ENCODE results near the gene SARDH.

Gene SARDH

DNA sequence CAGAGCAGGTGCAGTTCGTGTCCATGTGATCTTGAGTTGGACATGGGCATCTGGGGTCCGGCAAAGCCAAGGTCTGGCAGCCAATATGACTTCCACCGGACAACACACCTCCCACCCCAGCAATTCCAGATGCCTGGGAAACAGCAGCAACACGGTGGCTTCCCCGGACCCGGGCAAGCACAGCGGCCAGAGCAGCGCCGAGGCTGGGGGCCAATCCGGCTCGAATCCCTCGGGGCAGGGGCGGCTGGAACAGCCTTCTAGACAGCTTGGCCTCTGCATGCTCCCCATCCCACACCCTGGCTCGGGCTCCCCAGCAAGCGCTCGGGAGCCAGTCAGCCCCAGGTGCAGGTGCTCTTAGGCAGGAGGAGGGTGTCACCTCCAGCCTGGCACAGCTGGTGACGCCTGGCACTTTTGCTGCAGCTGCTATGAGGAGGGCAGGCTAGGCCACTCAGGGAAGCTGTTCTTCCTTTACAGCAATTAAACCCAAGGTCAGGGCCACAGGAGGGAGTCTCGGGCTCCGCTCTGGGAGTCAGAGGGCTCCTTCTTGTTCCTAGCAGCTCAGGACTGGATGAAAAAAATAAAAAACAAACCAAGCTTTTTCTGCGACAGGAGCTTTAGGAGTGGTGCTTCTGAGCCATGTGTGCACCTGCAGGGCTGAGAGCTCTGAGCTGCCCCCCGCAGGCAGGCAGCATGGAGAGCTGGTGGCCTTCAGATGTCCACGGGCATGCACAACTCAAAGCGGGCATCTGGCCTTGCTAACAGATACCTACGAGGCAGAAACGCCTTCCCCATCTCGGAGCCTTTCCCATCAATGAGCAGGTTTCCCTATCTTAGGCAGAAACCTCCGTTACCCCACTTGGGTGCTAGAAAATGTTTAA, 73.7 kb downstream of the SARDH start:
- DNase-seq, result peak; percentile 77

DNA sequence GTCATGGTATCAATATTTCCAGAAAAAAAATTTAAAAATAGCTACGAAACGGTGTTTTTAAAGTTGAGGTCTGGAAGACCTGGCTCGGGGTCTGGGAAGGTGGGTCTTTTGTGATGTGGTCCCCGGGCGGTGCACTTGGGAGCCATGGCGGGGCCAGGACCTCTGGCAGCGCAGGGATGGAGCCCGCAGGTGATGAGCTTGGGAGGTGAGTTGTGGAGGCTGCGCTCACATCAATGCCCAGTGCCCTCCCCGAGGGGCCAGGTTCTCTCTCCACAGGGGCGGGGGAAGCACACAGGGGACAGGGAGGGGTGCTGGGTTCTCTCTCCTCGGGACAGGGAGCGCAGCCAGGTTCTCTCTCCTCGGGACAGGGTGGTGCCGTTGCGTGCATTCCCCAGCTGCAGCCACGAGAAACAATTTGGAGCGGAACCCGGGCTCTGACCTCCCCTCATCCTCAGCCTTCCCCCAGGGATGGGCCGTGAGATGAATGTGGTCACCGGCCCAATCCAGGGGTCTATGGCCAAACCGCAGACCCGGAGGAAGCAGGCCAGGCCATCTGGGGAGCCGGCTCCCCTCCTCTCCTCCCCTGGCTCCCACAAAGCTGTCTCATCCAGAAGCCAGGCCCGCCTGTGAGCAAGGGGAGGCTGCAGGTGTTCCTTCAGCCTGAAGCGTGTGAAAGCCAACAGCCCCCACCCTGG, 76.2 kb downstream of the SARDH start:
- no peak for DNase-seq

GRCh38 chr9:133659516-133659915, 78.6 kb downstream of the SARDH start:
- no peak for DNase-seq

DNA sequence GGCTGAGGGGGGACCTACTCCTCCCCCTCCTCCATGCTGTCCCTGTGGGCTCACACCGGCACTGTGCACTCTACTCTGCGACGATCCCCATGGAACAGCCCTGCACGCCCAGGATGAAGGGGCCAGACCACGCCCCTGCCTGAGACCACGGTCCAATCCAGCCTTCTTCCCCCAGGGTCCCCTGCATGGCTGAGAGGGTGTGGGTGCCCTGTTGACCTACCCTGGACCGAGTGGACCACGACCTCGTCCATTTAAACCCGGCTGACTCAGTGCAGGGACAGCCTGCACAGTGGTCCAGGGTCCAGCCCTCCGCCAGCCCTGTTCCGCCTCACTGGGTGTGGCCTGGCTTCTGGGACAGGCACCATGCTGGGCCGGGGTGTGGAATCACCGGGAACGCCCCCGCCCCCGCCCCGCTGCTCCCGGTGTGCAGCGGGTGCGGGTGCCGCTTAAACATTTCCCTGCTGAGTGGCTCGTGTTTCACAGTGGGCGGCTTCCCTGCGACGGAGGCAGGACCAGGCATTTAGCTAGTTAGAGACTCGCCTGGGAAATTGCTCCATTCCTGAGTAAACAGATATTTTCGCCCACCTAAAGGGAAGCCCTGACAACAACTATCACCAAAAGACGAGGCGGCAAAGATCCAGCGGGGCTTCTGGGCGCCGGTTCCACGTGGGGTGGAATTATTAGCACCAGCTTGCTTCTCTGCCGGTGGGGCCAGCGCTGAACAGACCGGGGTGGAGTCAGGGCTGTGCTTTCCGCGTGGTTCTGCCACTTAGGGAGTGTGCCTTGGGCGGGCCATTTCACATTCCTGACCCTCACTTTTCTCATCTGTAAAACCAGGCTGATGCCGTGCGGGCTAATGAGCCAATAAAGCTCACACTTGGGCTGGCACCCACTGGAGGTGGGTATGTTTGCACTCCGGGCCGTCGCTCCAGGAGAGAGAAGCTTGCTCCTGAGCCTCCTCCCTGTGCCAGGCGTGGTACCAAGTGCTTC, 79.4 kb downstream of the SARDH start:
- no peak for DNase-seq

- peak; percentile 88 for DNase-seq
These were observed 81.0 kb downstream of the SARDH start for GRCh38 chr9:133657120-133657661.

GRCh38 chr9:133656211-133657119, 81.7 kb downstream of the SARDH start:
- no peak for DNase-seq

- DNase-seq, result no peak
These were observed 82.5 kb downstream of the SARDH start for GRCh38 chr9:133655701-133656100.

DNA sequence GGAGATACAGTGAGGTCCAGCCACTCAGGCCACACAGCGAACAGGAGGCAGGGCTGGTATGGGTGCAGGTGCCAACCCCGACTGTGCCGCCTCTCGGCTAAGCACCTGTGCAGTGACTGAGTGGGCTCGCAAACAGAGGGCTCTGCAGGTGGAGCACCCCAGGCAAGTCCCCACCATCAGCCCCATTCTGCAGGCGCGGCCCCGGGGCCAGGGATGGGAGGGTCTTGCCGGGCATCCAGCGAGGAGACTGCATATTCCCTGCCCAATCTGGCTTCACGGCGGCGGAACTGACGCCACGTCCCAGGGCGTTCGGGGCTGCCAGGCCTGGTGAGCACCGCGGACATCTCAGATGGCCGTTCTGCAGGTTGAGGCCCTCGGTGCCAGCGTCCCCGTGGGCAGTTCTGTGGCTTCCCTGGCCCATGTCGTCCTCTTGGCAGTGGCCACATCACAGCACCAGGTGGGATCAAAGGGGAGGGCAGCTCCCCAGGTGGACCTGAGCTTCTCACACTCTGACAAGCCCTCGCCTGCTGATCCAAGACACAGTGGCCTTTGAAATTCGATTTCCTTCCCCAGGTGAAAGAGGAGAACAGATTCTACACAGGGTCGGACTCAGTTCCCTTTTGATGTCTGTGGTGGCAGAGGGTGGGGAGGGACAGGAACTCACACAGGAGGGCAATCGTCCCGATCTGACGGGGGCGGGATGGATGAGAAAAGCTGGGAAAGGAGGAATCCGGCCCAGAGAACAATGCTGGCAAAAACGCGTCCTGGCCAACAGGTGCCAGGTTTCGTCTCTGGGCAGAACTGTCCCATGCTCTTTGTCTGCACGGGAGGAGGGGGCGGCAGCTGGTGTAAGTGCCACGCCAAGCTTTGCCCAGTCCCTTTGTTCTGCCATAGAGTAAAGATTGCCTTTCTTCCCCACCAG, 83.2 kb downstream of the SARDH start:
- peak; percentile 6 for DNase-seq

DNA sequence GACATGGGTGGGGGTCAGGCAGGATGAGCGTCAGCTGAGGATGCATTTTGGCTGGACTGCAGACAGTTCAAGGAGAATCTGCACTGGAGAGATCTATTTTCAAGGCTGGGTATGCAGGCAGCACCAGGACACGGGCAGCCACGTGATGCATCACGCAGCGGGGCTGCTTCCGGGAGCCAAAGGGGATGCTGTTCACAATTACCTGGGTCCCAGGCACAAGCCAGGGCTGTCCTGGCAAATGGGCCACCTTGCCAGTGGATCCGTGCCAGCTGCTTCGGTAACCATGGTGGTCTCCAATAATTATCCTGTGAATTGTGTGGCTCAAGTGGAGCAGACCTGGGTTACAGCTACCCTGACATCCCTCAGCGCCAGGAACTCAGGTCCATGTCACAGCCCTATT, 84.5 kb downstream of the SARDH start:
- DNase-seq, result peak; percentile 84

DNA sequence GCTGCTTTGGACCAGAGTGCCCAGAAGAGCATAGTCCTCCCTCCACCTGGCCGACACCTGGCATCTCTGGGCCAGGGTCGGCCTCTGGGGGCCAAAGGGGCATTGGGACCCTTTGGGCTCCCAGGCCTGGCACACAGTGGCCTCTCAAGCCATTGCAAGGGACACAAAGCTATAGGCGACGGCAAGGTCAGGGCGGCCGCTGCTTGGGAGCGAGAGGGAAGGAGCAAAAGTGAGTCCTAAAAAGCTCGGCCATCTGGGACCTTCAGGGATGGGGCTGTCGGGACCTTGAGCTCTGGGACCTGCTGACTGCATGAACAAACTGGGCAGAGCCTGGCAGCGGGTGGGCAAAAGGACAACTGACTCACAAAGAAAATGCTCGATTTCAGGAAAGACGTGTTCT, 88.1 kb downstream of the SARDH start:
- no peak for DNase-seq

DNA sequence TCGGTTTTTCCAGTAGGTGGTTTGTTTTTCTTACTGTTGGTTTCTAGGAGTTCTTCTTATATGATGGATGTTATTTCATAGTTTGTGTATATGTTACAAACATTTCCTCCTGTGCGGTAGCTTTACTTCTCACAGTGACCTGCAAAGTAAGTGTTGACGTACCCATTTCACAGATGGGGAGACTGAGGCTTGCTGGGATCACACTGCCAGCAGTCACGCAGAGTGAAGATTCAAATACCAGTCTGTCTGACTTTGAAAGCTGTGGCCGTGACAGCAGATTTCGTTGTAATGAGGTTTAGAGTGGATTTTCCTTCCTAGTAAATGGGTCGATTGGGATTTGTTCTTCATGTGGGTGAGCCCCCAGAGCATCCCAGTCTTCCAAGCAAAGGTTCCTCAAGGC, 89.0 kb downstream of the SARDH start:
- no peak for DNase-seq

DNA sequence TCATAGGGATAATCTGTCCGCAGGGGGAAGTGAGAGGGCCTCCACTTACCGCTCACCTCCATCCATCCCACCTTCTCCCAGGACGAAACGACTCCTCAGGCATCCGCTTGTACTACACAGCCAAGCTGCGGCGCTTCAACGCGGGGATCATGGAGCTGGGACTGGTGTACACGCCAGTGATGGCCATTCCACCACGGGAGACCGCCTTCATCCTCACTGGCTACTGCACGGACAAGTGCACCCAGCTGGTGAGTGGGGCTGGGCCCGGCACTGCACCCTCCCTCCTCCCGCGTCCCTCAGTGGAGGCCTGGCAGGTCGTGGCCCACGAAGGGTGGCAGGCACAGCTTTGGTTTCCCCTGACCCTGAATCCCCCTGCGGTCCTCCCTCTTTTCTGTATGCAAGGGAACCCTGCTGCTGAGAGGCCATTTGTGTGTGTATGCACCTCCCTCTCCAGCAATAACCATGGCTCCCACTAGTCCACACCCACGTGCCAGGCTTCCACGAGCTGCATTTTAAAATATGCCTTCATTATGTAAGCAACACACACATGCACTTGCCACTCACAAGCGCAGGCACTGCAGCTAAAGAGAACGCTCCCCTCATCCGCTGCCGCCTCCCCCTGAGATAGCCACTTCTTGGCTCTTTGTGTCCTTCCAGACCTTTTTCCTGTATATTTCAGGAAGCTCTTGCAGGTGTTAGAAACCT, 90.2 kb downstream of the SARDH start:
- DNase-seq, result no peak

DNA sequence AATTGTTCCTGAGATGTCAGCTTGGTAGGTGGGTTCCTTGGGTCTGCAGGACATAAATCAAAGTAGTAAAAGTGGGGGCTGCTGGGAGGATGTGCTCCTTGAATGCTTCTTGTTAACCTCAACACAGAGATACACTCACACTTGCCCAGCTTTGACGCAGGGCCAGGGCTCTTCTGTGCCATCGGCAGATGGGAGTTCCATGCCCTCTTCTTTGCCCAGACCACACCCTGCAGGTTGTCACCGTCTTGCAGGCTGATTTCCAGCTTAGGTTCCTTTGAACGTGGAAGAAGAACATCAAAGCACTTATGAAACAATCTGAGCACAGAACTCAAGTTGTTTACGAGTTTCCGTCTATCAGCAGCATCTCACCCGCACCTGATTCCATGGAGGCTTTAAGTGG, 91.0 kb downstream of the SARDH start:
- DNase-seq, result peak; percentile 69

- no peak for DNase-seq
These were observed 93.0 kb downstream of the SARDH start for GRCh38 chr9:133645021-133645765.

DNA sequence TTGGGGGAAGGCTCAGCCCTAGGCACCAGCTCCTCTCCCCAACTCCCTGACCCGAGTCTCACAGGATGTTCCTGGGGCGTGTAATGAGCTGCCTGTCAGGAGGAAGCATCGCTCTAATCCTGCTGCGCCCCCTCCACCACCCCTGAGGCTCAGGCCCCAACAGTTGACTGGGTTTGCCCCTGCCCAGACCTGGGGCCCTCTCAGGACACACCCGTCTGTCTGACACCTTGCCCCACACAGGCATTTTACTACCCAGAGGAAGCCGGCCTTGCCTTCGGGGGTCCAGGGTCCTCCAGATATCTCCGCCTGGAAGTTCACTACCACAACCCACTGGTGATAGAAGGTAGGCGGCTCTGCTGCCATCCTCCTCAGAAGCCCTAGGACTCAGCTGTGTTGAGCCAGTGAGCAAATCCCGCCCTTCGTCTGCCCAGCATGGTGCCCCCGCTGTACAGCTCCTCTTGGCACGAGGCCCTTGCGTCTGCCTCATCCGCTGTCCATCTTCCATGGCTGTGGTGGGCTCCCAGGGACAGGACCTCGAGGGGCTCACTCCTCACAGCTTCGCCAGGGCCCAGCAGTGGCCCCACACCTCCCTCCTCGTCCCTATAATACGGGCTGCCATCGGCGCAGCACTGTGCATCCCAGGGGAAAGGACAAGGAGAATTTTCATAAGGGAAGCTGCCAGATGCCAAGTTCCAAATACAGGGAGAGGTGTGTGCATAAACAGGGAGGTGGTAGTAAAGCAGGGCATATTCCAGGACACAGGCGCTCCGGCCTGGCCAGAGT, 94.0 kb downstream of the SARDH start:
- no peak for DNase-seq

GRCh38 chr9:133643362-133643755, 94.8 kb downstream of the SARDH start:
- DNase-seq, result no peak

DNA sequence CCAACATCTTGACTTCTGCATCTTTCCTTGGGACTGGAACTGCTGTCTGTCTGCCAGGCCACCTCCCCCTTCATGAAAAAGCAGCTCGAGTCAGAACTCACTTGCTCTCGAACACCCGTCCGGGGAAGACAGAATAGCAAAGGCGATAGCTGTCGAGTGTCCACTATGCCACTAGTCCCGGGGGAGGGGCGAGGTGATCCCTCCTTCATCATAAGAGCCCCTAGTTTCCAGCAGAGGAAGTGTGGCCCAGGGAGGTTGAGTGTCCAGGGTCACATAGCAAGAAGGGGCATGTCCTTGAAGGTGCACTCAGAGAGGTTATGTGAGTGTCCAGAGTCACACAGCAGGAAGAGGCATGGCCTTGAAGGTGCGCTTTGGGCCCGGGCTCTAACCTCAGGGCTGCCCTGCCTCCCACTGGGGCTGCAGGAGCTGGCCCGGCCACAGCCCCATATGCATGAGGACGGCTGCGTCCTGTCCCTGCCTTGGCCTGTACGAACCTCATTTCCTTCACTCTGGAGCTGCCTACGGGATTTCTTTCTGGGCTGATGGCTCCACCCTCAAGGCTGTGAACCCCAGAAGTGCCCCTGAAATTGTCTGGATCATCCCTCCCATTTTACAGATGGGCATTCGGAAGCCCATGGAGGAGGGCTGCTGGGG, 95.3 kb downstream of the SARDH start:
- no peak for DNase-seq
